GM12891 (cell line): Measurements from ENCODE around the gene IFIT1.
"Not testable (repeated sequence)": the region's sequence is repeated elsewhere in the genome, so short reads cannot be mapped to it uniquely, and the experiment has no call there.

Experiments used
- DNase-seq: peaks from one replicate; pipeline ENCODE4 v3.0.0; 2011; ENCODE audit warnings: low spot score; ENCODE audit not compliant: insufficient read length
- FAIRE-seq: peaks from 2 replicates; lab custom pipeline; 2011; peaks lifted over from hg19 to GRCh38; lab: Jason Lieb, UNC
- PAX5 ChIP-seq: IDR thresholded peaks from 2 replicates; pipeline ENCODE4 v1.6.1; 2011; ENCODE audit warnings: low read length, moderate library complexity, mild to moderate bottlenecking; ENCODE audit not compliant: insufficient read depth, severe bottlenecking
- POLR2A ChIP-seq: IDR thresholded peaks from 2 replicates; pipeline ENCODE4 v1.6.1; 2011; ENCODE audit warnings: low read depth, low read length, control low read depth
- POLR2AphosphoS5 ChIP-seq: IDR thresholded peaks from 2 replicates; pipeline ENCODE4 v1.6.1; 2011; ENCODE audit warnings: low read depth, low read length, control low read depth
- POU2F2 ChIP-seq: IDR thresholded peaks from 2 replicates; pipeline ENCODE4 v1.6.1; 2011; ENCODE audit warnings: low read depth, mild to moderate bottlenecking, control low read depth, low read length, moderate library complexity
- SPI1 ChIP-seq: IDR thresholded peaks from 2 replicates; pipeline ENCODE4 v1.6.1; 2011; ENCODE audit warnings: low read depth, low read length, control low read depth
- TAF1 ChIP-seq: IDR thresholded peaks from 2 replicates; pipeline ENCODE4 v1.6.1; 2011; ENCODE audit warnings: low read depth, low read length, control low read depth

The IFIT1 gene

GRCh38 chr10:89393898-89394297 lies 1.5 kb downstream of the IFIT1 start:
- TF ChIP-seq POLR2AphosphoS5 (no peak), SPI1 (no peak), PAX5 (no peak), POU2F2 (no peak), POLR2A (no peak), TAF1 (no peak)
- no peak for FAIRE-seq
- no peak for DNase-seq

GRCh38 chr10:89395141-89395540 lies 2.7 kb downstream of the IFIT1 start:
- no peak for DNase-seq
- FAIRE-seq: no peak
- TF ChIP-seq POU2F2 (no peak), TAF1 (no peak)

- no peak for DNase-seq
- FAIRE-seq: no peak
- TF ChIP-seq POLR2A (no peak), TAF1 (no peak), SPI1 (no peak), PAX5 (no peak), POLR2AphosphoS5 (no peak)
Measured at GRCh38 chr10:89398003-89398749, 5.8 kb downstream of the IFIT1 start.

GRCh38 chr10:89399956-89400355 lies 7.5 kb downstream of the IFIT1 start:
- no peak for FAIRE-seq
- TF ChIP-seq TAF1: no peak
- TF ChIP-seq POU2F2: no peak
- TF ChIP-seq POLR2A: no peak
- TF ChIP-seq SPI1: no peak
- TF ChIP-seq PAX5: no peak
- TF ChIP-seq POLR2AphosphoS5: no peak
- no peak for DNase-seq

- no peak for FAIRE-seq
- TF ChIP-seq POLR2A: no peak
- TF ChIP-seq POU2F2: no peak
- TF ChIP-seq POLR2AphosphoS5: no peak
- TF ChIP-seq PAX5: no peak
- TF ChIP-seq SPI1: no peak
- TF ChIP-seq TAF1: no peak
- no peak for DNase-seq
Measured at GRCh38 chr10:89403043-89403442, 10.6 kb downstream of the IFIT1 start.

GRCh38 chr10:89404104-89405047 lies 12.0 kb downstream of the IFIT1 start:
- FAIRE-seq: no peak
- DNase-seq: no peak
- TF ChIP-seq POU2F2 (no peak), POLR2AphosphoS5 (no peak), PAX5 (no peak), TAF1 (no peak), SPI1 (no peak), POLR2A (no peak)

- not testable (repeated sequence) for FAIRE-seq, DNase-seq
Measured at GRCh38 chr10:89406178-89406577, 13.8 kb downstream of the IFIT1 start.

GRCh38 chr10:89407792-89408191 lies 15.4 kb downstream of the IFIT1 start:
- FAIRE-seq, DNase-seq: not testable (repeated sequence)

GRCh38 chr10:89409282-89409681 lies 16.9 kb downstream of the IFIT1 start:
- not testable (repeated sequence) for FAIRE-seq, DNase-seq

- not testable (repeated sequence) for DNase-seq, FAIRE-seq
Measured at GRCh38 chr10:89410551-89410950, 18.1 kb downstream of the IFIT1 start.

- DNase-seq, FAIRE-seq: not testable (repeated sequence)
Measured at GRCh38 chr10:89411135-89411534, 18.7 kb downstream of the IFIT1 start.

- FAIRE-seq, DNase-seq: not testable (repeated sequence)
Measured at GRCh38 chr10:89412276-89412675, 19.9 kb downstream of the IFIT1 start.
